Panc1 (cell line): ENCODE data around the gene MC1R. TPM values are rescaled to one million over a fixed set of nuclear protein-coding genes. Genes with fewer than 3 reads are reported as not detected.
"Not testable (repeated sequence)": the region's sequence is repeated elsewhere in the genome, so short reads cannot be mapped to it uniquely, and the experiment has no call there.

Experiments used
- ATAC-seq: fragments of 200-7000 bp; cut with Tn5 transposase; 2 replicates; pipeline ENCODE4 v1.9.1; 2020; ENCODE audit warnings: mild to moderate bottlenecking, moderate library complexity
- BruUV-seq: library from RNA; stranded (reverse); fragments of 400-500 nt; replicated peaks from 2 replicates; lab custom pipeline; 2021; lab: Mats Ljungman, UMichigan
- CTCF ChIA-PET: fragments of 300-600 bp; sonication (Branson Sonifier 250); formaldehyde crosslinking; loops from one replicate; lab custom pipeline; 2022; ENCODE audit warnings: antibody characterized with exemption; lab: Charles Lee
- POLR2A ChIA-PET: fragments of 300-600 bp; sonication (Branson Sonifier 250); formaldehyde crosslinking; loops from one replicate; lab custom pipeline; 2022; ENCODE audit warnings: antibody characterized with exemption; lab: Charles Lee
- DNase-seq: peaks from one replicate; pipeline ENCODE4 v3.0.0-alpha.2; 2010; ENCODE audit warnings: low read depth, low spot score
- H3K27ac ChIP-seq: 2 replicates; pipeline ENCODE4 v1.5.1; 2011; ENCODE audit warnings: mild to moderate bottlenecking, low read length, inconsistent platforms
- H3K27me3 ChIP-seq: fragments of 200-500 bp; sonication (Bioruptor generic); 2 replicates; pipeline ENCODE4 v1.6.0; 2014; ENCODE audit warnings: low read length, inconsistent platforms; ENCODE audit not compliant: control insufficient read depth, insufficient read depth
- H3K36me3 ChIP-seq: fragments of 200-500 bp; sonication (Bioruptor generic); 2 replicates; pipeline ENCODE4 v1.5.1; 2014; ENCODE audit warnings: inconsistent platforms, mild to moderate bottlenecking, low read length, moderate library complexity; ENCODE audit not compliant: control insufficient read depth, insufficient read depth
- H3K4me1 ChIP-seq: 2 replicates; pipeline ENCODE4 v1.5.1; 2011; ENCODE audit warnings: inconsistent platforms, mild to moderate bottlenecking, low read length, moderate library complexity; ENCODE audit not compliant: control insufficient read depth, insufficient read depth
- H3K4me3 ChIP-seq, 2 experiments: 2 replicates each; pipeline ENCODE4 v1.5.1; 2011 to 2012; ENCODE audit warnings: low read depth in 2 of 2, low read length in 2 of 2, mild to moderate bottlenecking in 2 of 2, inconsistent platforms in 1 of 2, moderate library complexity in 1 of 2
- H3K9me3 ChIP-seq: fragments of 200-500 bp; sonication (Bioruptor generic); 2 replicates; pipeline ENCODE4 v1.5.1; 2014; ENCODE audit warnings: low read depth, mild to moderate bottlenecking, inconsistent platforms, low read length, moderate library complexity; ENCODE audit not compliant: control insufficient read depth, insufficient read depth
- CTCF ChIP-seq: fragments of 450-650 bp; IDR thresholded peaks from 2 replicates; pipeline ENCODE4 v1.5.1; 2017; ENCODE audit warnings: mild to moderate bottlenecking
- POLR2AphosphoS5 ChIP-seq: IDR thresholded peaks from 2 replicates; pipeline ENCODE4 v1.6.1; 2012; ENCODE audit warnings: mild to moderate bottlenecking, low read depth, low read length, moderate library complexity
- REST ChIP-seq, 2 experiments: IDR thresholded peaks; 2 replicates each; pipeline ENCODE4 v1.6.1; 2011 to 2012; ENCODE audit warnings: low read depth in 2 of 2, control low read depth in 1 of 2, low read length in 1 of 2, mild to moderate bottlenecking in 1 of 2, moderate library complexity in 1 of 2; ENCODE audit not compliant: insufficient read depth in 1 of 2
- SIN3A ChIP-seq: IDR thresholded peaks from 2 replicates; pipeline ENCODE4 v1.6.1; 2012; ENCODE audit warnings: low read depth, mild to moderate bottlenecking, low read length, moderate library complexity, borderline replicate concordance; ENCODE audit not compliant: insufficient read depth
- TCF7L2 ChIP-seq: IDR thresholded peaks from 2 replicates; pipeline ENCODE4 v1.6.1; 2011; ENCODE audit warnings: mild to moderate bottlenecking, low read depth, low read length, inconsistent platforms
- in situ Hi-C: cut with HindIII; loops from 2 replicates; pipeline ENCODE4 v1.10.0; 2016; ENCODE audit warnings: low sequenced_read_pairs, low pct_unique_long_range_greater_than_20kb
- intact Hi-C: fragments of 100-400 bp; cut with micrococcal nuclease; formaldehyde crosslinking; loops from one replicate; pipeline ENCODE4 v1.10.0; 2022; ENCODE audit not compliant: unreplicated experiment
- total RNA-seq: library from RNA; stranded (reverse); gene quantifications from one replicate; pipeline ENCODE4 v1.2.1, GENCODE V29; 2021; ENCODE audit not compliant: unreplicated experiment

Gene MC1R
- total RNA-seq, 1 experiment from 2014 or later, result 8.7 TPM

GRCh38 chr16:89968074-89968473 lies 49.4 kb downstream of the MC1R start:
- H3K27me3 ChIP-seq, intact Hi-C loops, ATAC-seq, H3K9me3 ChIP-seq, H3K36me3 ChIP-seq, DNase-seq, CTCF ChIA-PET, H3K27ac ChIP-seq, H3K4me1 ChIP-seq, POLR2A ChIA-PET, in situ Hi-C loops, BruUV-seq, H3K4me3 ChIP-seq: not testable (repeated sequence)

- ChIA-PET CTCF (no interaction called here), POLR2A (no interaction called here)
- no TSS peak for BruUV-seq
- ATAC-seq (no peak), DNase-seq (no peak)
- intact Hi-C loops, result no loop called here
- no peak for TF ChIP-seq TCF7L2
- no peak for TF ChIP-seq SIN3A
- no peak for TF ChIP-seq CTCF
- no peak for TF ChIP-seq REST (IDR thresholded peaks at IDR 0.05; ENCODE audit: insufficient read depth in 1 of 2, low read depth in 2 of 2, low read length in 1 of 2)
- no peak for TF ChIP-seq POLR2AphosphoS5
- H3K4me3 ChIP-seq, result no peak overlapping the region
- H3K27me3 ChIP-seq, result no peaks in the 10 kb centered on the region
- H3K36me3 ChIP-seq, result peaks cover 6% of the 10 kb centered on the region; the same call in 1 of the 2 replicates
- no peak overlapping the region for H3K27ac ChIP-seq
- H3K4me1 ChIP-seq, result peaks cover 9% of the 10 kb centered on the region
- in situ Hi-C loops, result no loop called here
- no peaks in the 10 kb centered on the region for H3K9me3 ChIP-seq
Observed at GRCh38 chr16:89969741-89970410, 51.2 kb downstream of the MC1R start.

Other genes starting within 250 kb of the MC1R start
- 52.6 TPM for gene CDK10, start 232.2 kb upstream of the MC1R start, total RNA-seq
- gene SPATA2L, start 217.2 kb upstream of the MC1R start, total RNA-seq, result 12.7 TPM
- gene VPS9D1, start 198.0 kb upstream of the MC1R start, total RNA-seq, result 6.3 TPM
- 19.9 TPM for gene ZNF276, start 197.3 kb upstream of the MC1R start, total RNA-seq
- gene FANCA, start 102.2 kb upstream of the MC1R start, total RNA-seq, result 56.8 TPM
- 21.7 TPM for gene SPIRE2, start 90.4 kb upstream of the MC1R start, total RNA-seq
- gene TCF25, start 45.3 kb upstream of the MC1R start, total RNA-seq, result 144 TPM
- 205 TPM for gene TUBB3, start 4.5 kb downstream of the MC1R start, total RNA-seq
- 64.6 TPM for gene DEF8, start 29.9 kb downstream of the MC1R start, total RNA-seq
- gene DBNDD1, start 100.6 kb downstream of the MC1R start, total RNA-seq, result 32.3 TPM
- not detected for gene PRDM7, start 158.5 kb downstream of the MC1R start, total RNA-seq